ENCODE data around the gene DNAJC27. TPM values are rescaled to one million over a fixed set of nuclear protein-coding genes. Genes with fewer than 3 reads are reported as not detected.
"Not testable (repeated sequence)": the region's sequence is repeated elsewhere in the genome, so short reads cannot be mapped to it uniquely, and the experiment has no call there.

The DNAJC27 gene
- total RNA-seq, 1 experiment from 2014 or later, result 2.0 TPM

DNA sequence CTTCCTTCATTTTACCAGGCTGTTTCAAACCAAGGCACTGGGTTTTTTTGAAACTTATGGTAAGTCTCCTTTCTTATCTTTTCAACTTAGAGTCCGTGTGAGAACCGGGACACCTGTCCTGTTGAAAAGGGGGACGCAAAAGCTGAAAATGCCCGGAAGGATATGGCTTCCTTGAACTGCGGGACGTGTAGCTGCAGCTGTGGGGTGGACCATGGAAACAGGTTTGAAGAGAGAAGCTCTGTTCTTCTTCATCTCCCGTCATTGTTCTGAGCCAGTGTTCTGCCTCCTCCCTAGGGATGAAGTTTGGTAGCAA lies 29.5 kb upstream of the DNAJC27 start:
- TF ChIP-seq CTCF (conservative IDR thresholded peaks at IDR 0.05; ENCODE audit: low read depth, low read length) (no peak), EZH2 (IDR thresholded peaks at IDR 0.05; ENCODE audit: low read length, unreplicated experiment) (no peak)
- no peak overlapping the region for H3K9ac ChIP-seq (ENCODE audit: low read length)
- H3K9me3 ChIP-seq (ENCODE audit: low read length), result no peaks in the 10 kb centered on the region
- ChIA-PET POLR2A (ENCODE audit: unreplicated experiment) (no interaction called here), CTCF (no interaction called here)
- no peak overlapping the region for H3K4me2 ChIP-seq (ENCODE audit: low read length)
- peaks cover 13% of the 10 kb centered on the region for H3K4me1 ChIP-seq (ENCODE audit: insufficient read depth, low read length)
- H3K4me3 ChIP-seq (ENCODE audit: low read length), result no peak overlapping the region
- H3K27me3 ChIP-seq (ENCODE audit: low read length), result no peaks in the 10 kb centered on the region
- ATAC-seq (no peak), DNase-seq (no peak)
- H3K79me2 ChIP-seq (ENCODE audit: low read length), result no peaks in the 10 kb centered on the region
- no peaks in the 10 kb centered on the region for H3K9me2 ChIP-seq (replicated peaks; ENCODE audit: low read length)
- H4K20me1 ChIP-seq (ENCODE audit: low read length), result no peaks in the 10 kb centered on the region
- H3F3A ChIP-seq (ENCODE audit: low read length, unreplicated experiment), result no peaks in the 10 kb centered on the region
- BruUV-seq (replicated peaks), result no TSS peak
- no peak overlapping the region for H3K27ac ChIP-seq (ENCODE audit: low read length)
- H2AFZ ChIP-seq (ENCODE audit: low read length), result no peak overlapping the region
- no peaks in the 10 kb centered on the region for H3K36me3 ChIP-seq (ENCODE audit: low read depth, low read length)
- intact Hi-C loops (cut with micrococcal nuclease), result no loop called here

GRCh38 chr2:25000503-25001324 lies 29.0 kb upstream of the DNAJC27 start:
- H3F3A ChIP-seq (ENCODE audit: low read length, unreplicated experiment), result no peaks in the 10 kb centered on the region
- no peak overlapping the region for H3K4me2 ChIP-seq (ENCODE audit: low read length)
- TF ChIP-seq CTCF (conservative IDR thresholded peaks at IDR 0.05; ENCODE audit: low read depth, low read length) (no peak), EZH2phosphoT487 (IDR thresholded peaks at IDR 0.05; ENCODE audit: borderline replicate concordance, low read length) (no peak), EZH2 (IDR thresholded peaks at IDR 0.05; ENCODE audit: low read length, unreplicated experiment) (no peak)
- no peak overlapping the region for H3K27ac ChIP-seq (ENCODE audit: low read length)
- intact Hi-C loops (cut with micrococcal nuclease), result no loop called here
- POLR2A ChIA-PET (ENCODE audit: unreplicated experiment), result no interaction called here
- no peak overlapping the region for H3K4me3 ChIP-seq (ENCODE audit: low read length)
- BruUV-seq (replicated peaks), result no TSS peak
- peak; percentile 27; the same call in 1 of the 2 replicates for ATAC-seq
- no peaks in the 10 kb centered on the region for H4K20me1 ChIP-seq (ENCODE audit: low read length)
- H2AFZ ChIP-seq (ENCODE audit: low read length), result no peak overlapping the region
- peaks cover 14% of the 10 kb centered on the region for H3K4me1 ChIP-seq (ENCODE audit: insufficient read depth, low read length)
- CTCF ChIA-PET, result no interaction called here
- no peaks in the 10 kb centered on the region for H3K9me2 ChIP-seq (replicated peaks; ENCODE audit: low read length)
- H3K9me3 ChIP-seq (ENCODE audit: low read length), result no peaks in the 10 kb centered on the region
- H3K36me3 ChIP-seq (ENCODE audit: low read depth, low read length), result no peaks in the 10 kb centered on the region
- no peak overlapping the region for H3K9ac ChIP-seq (ENCODE audit: low read length)
- H3K27me3 ChIP-seq (ENCODE audit: low read length), result no peaks in the 10 kb centered on the region
- DNase-seq, result no peak
- no peaks in the 10 kb centered on the region for H3K79me2 ChIP-seq (ENCODE audit: low read length)

- Histone ChIP-seq H3K27ac (ENCODE audit: low read length) (no peak overlapping the region), H2AFZ (ENCODE audit: low read length) (no peak overlapping the region), H4K20me1 (ENCODE audit: low read length) (no peaks in the 10 kb centered on the region), H3K4me1 (ENCODE audit: insufficient read depth, low read length) (peaks cover 14% of the 10 kb centered on the region), H3K27me3 (ENCODE audit: low read length) (no peaks in the 10 kb centered on the region), H3K79me2 (ENCODE audit: low read length) (no peaks in the 10 kb centered on the region), H3K9me3 (ENCODE audit: low read length) (no peaks in the 10 kb centered on the region), H3K4me3 (ENCODE audit: low read length) (no peak overlapping the region), H3F3A (ENCODE audit: low read length, unreplicated experiment) (no peaks in the 10 kb centered on the region), H3K9me2 (replicated peaks; ENCODE audit: low read length) (no peaks in the 10 kb centered on the region), H3K36me3 (ENCODE audit: low read depth, low read length) (no peaks in the 10 kb centered on the region), H3K9ac (ENCODE audit: low read length) (no peak overlapping the region), H3K4me2 (ENCODE audit: low read length) (no peak overlapping the region)
- POLR2A ChIA-PET (ENCODE audit: unreplicated experiment), result no interaction called here
- no TSS peak for BruUV-seq (replicated peaks)
- DNase-seq (no peak), ATAC-seq (no peak)
- CTCF ChIA-PET, result no interaction called here
- intact Hi-C loops (cut with micrococcal nuclease), result no loop called here
- no peak for TF ChIP-seq CTCF (conservative IDR thresholded peaks at IDR 0.05; ENCODE audit: low read depth, low read length)
- TF ChIP-seq EZH2 (IDR thresholded peaks at IDR 0.05; ENCODE audit: low read length, unreplicated experiment), result no peak
- no peak for TF ChIP-seq EZH2phosphoT487 (IDR thresholded peaks at IDR 0.05; ENCODE audit: borderline replicate concordance, low read length)
Observed at GRCh38 chr2:25000036-25000435, 28.3 kb upstream of the DNAJC27 start.

GRCh38 chr2:24999097-24999496 lies 27.3 kb upstream of the DNAJC27 start:
- H4K20me1 ChIP-seq (ENCODE audit: low read length); H3K9me2 ChIP-seq (replicated peaks; ENCODE audit: low read length); H3K9me3 ChIP-seq (ENCODE audit: low read length); H3K4me3 ChIP-seq (ENCODE audit: low read length); H2AFZ ChIP-seq (ENCODE audit: low read length); BruUV-seq (replicated peaks); ATAC-seq; H3K79me2 ChIP-seq (ENCODE audit: low read length); H3K27ac ChIP-seq (ENCODE audit: low read length); H3K9ac ChIP-seq (ENCODE audit: low read length); H3K27me3 ChIP-seq (ENCODE audit: low read length); DNase-seq; H3F3A ChIP-seq (ENCODE audit: low read length, unreplicated experiment); intact Hi-C loops (cut with micrococcal nuclease); CTCF ChIA-PET; POLR2A ChIA-PET (ENCODE audit: unreplicated experiment); H3K36me3 ChIP-seq (ENCODE audit: low read depth, low read length); H3K4me2 ChIP-seq (ENCODE audit: low read length): not testable (repeated sequence)
- peaks cover 14% of the 10 kb centered on the region for H3K4me1 ChIP-seq (ENCODE audit: insufficient read depth, low read length)

Data from PC-3 (cell line).